Stimulated activated CD4-positive, alpha-beta T cell treated with anti-CD3 and anti-CD28 coated beads, Interleukin-12 subunit alpha, Interleukin-12 subunit beta, amount 100 ng/mL, for 4 hours (primary cell): ENCODE data around the gene NOS1AP.
"Not testable (repeated sequence)": the region's sequence is repeated elsewhere in the genome, so short reads cannot be mapped to it uniquely, and the experiment has no call there.

Source experiments
- DNase-seq: peaks from one replicate; pipeline ENCODE4 v3.0.0-alpha.2; 2020

Gene NOS1AP

DNA sequence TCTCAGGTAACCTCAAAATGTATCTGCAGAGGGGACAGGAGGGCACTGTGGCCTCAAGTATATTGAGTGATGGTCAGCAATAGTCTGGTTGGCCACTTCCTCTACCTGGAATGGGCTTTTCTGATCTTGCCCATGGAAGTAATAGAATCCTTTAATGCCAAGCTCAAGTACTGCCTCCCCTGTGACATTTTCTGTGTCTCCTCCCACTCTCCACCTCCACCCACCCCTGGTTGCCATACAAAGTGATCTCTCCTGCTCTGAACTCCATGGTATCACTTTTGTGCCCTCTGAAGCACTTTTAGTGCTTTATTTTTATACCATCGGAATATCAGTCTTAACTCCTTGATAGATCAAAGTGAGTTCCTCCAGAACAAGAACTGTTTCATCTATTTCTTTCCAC lies 9.2 kb upstream of the NOS1AP start:
- DNase-seq, result no peak

DNA sequence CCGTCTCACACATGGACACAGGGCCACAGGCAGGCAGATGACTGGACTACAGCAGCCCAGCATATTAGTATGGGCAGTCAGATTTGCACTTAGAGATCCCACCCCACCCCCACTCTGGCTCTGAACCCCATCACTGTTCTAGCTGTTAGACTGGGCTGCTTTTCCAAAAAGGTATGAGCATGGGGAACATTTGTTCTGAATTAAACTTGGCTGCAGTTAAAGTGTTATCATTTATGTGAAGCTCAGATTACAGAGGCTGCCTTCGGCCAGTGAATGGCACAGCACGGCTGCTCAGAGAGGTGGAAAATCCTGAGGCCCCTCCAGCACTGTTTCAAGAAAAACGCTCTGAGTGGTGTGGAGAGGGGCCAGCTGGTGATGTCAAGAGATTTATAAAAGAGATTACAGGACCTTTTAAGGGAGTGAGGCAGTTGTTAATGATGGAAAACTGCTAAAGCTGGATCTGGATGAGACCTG lies 6.9 kb upstream of the NOS1AP start:
- no peak for DNase-seq

DNA sequence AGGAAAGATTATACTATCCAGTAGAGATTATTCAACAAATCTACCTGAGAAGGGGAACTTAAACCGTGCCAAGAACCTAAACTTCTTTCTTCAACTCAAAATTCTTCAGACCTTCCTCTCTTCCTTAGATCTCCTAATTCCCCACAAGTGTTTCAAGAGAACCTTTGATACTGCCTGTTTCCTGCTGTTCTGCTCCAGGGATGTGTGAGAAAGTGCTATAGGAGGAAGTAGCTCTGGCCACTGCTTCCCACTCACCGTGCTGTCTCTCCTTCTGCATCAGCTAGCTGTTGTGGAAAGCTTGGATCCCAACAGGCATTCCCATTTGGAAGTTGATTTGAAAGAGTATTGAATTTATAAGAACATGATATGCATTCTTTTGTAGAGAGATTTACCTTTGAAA lies 4.5 kb upstream of the NOS1AP start:
- no peak for DNase-seq

DNA sequence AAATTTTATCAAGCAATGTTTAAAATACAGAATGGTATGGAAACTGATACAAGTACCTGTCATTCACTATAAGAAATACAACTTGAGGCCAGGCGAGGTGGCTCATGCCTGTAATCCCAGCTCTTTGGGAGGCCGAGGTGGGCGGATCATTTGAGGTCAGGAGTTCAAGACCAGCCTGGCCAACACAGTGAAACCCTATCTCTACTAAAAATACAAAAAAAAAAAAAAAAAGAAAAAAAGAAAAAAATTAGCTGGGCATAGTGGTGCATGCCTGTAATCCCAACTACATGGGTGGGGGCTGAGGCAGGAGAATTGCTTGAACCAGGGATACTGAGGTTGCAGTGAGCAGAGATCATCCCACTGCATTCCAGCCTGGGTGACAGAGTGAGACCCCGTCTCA lies 2.7 kb upstream of the NOS1AP start:
- not testable (repeated sequence) for DNase-seq

DNA sequence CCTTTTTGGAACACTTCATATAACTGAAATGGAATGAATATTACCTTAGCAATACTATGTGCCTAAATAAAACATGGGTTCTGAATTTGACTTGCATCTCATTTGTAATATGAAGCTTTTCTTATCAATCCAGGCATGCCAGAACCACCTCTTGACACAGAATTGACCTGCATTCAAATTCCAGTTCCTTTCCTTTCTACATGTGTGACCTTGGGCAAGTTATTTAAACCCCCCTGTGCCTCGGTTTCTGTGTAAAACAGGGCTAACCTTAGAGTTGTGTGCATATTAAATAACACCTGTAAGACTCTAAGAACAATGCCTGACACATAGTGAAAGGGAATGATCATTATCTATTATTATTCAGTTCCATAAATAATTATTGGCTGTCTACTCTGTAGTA lies 2.0 kb upstream of the NOS1AP start:
- no peak for DNase-seq

DNA sequence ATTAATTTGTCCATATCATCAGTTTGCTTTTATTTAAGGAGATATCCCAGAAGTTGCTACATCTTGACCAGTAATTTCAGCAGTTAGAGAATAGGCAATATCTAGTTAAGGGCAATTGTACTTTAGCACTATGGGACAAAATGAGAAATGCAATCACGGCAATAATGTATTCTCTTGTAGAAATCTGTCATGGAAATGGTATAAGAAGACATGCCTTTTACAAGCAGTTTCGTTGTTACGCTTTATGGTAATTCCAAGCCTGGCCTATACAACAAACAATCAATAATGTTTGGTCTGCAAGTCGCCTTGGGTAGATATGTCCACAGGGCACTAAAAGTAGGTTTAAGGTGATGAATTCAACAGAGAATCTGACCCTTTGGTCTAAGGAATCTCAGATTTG lies 1.2 kb upstream of the NOS1AP start:
- DNase-seq, result no peak

DNA sequence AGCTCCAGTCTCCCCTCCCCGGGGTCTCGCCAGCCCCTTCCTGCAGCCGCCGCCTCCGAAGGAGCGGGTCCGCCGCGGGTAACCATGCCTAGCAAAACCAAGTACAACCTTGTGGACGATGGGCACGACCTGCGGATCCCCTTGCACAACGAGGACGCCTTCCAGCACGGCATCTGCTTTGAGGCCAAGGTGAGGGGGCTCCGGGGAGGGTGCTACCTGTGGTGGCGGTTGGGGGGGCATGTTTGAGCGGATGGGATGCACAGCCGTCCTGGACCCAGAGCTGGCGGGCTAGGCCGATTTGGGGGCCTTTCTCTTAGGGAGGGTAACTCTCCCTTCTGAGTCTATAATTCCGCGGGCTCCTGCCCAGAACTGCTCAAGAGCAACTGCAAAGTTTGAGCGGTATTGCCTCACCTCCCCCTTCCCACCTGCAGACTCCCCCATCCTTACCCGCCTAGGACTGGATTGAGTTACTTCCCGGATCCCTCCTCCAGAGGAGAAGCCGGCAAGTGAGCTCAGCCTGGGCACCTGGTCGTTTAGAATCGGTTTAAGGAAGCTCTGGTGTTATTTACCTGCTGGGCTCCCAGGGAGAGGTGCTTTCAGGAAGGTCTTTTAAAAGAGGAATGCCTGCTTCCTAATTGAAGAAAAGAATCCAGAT lies 730 bp downstream of the NOS1AP start:
- no peak for DNase-seq

DNA sequence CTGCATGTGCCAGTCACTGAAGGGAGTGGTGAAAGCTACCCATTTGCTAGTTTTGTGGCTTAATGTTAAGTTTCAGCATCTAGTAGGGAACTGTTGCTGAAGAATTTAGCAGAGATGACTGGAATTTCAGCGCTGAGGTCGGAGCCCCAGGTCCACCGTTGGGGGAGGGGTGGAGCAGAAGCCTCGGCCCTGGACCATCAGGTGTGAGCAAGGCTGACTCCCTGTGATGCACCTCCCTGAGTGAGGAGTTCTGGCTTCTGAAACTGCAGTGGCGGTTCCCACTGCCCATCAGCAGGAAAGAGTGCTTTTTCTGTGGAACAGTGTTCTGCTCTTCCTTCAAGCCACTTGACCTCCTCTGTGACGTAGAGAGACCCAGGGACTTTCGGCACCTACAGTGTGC lies 1.3 kb downstream of the NOS1AP start:
- DNase-seq, result no peak

DNA sequence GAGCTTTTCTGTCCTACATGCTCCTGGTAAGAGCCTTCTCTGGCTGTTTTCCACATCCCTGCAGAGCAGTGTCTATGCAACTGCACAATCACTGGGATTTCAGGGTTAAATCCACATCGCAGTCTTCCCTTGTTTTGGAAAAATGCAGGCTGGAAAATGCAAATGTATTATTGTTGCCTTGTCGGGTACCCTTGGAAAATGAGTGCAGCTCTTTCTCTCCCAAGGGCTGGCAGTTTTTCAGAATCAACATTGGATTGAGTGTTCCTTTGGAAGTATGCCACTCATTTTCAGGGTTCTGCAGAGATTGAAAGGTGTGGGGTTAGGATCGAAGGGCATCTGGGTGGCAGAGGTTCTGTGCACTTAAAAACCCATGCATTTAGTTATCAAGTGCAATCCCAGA lies 3.2 kb downstream of the NOS1AP start:
- no peak for DNase-seq

DNA sequence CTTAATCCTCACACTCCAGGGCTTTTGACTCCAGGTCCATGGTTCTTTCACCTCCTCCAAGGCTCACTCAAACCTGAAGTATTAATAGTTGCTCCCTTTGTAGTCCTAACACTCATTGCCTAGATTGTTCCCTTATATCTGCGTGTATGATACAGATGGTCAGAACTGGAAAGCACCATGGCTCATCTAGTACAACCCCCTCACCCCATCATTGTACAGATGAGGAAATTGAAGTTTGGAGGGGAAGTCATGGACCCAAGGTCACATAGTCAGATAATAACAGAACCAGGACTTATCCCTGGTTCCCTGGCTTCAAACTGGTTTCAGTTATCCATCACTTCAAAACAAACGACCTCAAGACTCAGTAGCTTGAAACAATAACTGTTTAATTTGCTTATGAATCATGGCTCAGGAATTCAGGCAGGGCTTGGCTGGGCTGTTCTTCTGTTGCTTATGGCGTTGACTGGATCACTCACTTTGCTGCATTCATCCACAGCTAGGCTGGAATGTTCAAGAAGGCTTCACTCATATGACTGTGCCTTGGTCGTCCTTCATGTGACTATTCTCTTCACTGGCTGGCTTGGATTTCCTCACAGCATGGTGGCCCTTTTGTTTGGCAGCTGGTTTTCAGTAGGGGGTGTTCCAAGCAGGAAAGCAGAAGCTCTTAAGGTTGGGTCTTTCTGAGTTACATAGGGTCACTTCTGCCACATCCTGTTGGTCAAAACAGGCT lies 5.0 kb downstream of the NOS1AP start:
- no peak for DNase-seq

DNA sequence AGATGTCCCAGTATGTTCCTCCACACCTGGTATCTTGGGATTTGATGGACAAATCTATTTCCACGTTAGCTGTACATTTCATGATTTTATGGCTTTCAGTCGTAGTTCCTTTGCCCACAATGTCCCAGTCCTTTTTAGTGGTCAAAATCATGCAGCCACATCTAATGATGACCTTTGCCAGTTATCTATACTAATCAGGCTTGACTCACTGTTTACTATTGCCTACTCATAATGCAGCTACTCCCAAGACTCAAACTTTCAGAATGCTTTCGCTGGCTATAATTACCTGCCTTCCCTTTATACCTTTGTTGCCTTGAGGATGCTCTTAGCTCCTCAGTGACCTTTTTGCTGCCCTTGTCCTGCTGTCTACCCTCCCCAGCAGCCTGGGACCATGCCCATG lies 6.4 kb downstream of the NOS1AP start:
- no peak for DNase-seq

DNA sequence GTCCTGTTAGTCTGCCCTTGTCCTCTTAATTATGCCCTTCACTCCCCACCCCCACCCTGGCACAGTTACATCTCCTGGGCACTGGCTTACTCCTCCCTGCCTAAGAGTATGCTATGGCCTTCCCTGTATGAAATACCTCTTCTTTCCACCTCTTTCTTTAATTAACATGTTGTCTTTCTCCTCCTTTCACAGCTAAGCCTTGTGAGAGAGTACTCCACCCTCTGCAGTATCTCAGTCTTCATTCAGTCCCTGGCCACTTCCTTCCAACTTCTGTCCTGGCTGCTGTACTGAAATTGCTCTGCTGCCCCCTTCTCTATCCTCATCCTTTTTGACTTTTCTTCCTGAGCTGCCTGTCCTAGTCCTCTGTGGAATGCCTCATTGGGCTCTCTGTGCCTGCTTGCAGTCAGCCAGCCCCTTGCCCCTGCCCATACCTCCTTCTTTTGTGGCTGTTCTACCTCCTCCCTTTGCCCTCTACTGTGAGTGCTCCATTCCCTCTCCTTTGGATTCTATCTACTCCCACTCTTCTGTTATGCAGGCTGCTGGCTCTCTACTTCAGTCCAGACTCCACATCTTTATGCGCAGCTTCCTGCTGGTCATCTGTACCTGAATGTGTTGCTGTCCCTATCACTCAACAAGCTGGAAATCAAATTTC lies 8.3 kb downstream of the NOS1AP start:
- DNase-seq, result no peak

DNA sequence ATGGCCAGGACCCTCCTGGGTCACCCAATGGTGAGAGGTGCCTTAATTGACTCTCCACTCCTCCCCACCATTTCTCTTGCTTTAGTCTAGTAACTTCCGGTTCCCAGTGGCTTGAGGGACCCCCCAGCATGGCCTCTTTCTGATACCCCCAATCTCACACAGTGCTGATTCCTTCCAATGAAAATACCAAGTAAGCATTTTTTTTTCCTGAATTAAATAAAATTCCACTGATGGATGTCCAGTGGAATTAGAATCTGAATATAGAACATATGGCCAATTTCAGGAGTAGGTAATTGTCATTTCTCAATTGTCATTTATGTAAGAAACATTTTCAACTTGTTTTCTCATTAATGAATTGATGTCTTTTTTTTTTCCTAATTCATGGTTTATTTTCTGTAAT lies 9.5 kb downstream of the NOS1AP start:
- DNase-seq, result no peak

DNA sequence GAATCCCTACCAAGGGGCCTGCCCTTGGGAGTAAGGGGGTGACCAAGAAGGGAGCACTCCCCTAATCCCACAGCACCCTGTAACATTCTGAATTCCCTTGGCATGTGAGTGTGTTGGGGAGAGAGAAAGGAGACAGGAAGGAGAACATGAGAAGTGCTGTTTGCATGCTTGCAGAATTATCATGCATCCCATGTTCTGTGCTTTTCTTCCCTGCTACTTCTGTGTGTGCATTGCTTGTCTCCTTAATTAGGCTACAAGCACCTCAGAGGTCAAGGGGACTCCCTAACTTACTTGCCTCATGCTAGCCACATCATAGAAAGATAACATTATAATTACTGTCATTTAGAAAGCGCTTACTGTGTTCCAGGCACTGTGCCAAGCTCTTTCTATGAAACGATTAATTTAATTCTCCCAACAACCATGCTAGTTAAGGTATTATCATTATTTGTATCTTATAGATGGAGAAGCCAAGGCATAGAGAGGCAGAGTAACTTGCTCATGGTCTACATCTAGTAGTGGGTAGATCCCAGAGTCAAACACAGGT lies 11.1 kb downstream of the NOS1AP start:
- DNase-seq, result no peak

DNA sequence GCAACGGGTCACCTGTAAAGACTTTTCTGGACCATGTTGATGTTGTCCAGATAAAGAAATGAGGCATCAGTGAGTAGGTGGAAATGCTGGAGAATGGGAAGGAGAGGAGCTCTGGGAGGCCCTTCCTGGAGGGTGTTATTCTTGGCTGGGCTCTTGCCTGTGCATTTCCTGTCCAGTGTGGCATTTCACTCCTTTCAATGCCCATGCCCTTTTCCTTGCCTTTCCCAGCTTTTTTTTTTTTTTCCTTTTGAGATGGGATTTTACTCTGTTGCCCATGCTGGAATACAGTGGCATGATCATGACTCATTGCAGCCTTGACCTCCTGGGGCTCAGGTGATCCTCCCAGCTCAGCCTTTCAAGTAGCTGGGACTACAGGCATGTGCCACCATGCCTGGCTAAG lies 11.8 kb downstream of the NOS1AP start:
- DNase-seq, result no peak

DNA sequence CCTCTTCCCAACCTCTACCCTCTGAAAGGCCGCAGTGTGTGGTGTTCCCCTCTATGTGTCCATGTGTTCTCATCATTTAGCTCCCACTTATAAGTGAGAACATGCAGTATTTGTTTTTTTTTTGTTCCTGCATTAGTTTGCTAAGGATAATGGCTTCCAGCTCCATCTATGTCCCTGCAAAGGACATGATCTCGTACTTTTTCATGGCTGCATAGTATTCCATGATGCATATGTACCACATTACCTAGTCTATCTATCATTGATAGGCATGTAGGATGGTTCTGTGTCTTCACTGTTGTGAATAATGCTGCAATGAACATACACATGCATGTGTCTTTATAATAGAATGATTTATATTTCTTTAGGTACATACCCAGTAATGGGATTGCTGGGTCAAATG lies 12.6 kb downstream of the NOS1AP start:
- DNase-seq, result not testable (repeated sequence)

DNA sequence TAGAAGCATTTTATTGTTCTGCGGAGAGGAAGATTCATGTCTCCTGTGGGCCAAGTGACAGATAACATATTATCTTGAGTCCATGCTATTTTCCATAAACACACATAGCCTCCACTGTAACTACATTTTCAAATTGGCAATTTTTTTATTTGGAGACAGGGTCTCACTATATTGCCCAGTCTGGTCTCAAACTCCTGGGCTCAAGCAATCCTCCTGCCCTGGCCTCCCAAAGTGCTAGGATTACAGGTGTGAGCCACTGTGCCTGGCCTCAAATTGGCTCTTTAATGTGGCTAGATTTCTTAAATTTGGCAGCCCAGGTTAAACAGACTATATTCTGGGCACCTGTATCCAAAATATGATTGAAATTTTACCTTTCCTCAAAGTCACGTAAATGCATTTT lies 13.8 kb downstream of the NOS1AP start:
- no peak for DNase-seq

DNA sequence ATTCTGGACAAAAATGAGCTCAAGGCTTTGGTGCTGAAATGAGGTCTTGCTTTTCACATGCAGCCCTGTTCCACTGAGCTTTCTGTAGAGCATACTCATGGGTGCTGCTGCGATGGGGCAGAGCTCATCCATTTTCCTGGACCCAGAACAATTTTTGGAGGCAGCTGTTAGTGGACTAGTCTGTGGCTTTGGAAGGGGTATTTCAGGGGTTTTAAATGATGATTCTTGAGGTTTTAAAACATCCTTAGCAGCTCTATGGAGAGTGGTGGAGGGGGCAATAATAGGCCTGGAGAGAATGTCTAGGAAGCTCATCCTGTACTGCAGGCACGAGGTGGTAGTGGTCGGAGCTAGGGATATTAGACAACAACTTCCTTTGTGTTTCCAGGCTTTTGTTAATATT lies 16.5 kb downstream of the NOS1AP start:
- DNase-seq, result no peak

DNA sequence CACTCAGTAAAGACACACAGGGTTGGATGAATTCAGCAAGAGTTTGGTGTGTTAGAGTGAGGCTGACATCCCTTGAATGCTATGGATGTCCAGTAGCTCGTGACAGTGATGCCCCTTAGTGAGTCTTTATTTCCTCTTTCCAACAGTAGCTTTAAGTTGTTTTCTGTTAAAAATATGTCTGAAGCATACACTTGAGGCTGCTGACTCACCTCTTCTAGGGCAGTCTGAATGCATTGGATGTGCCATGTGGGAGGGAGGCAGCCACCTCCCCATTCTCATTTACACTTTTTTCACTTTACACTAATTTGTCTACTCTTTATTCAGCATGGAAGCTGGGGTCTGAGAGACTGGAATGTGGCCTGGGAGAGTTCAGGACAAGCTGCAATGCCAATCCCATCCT lies 17.6 kb downstream of the NOS1AP start:
- no peak for DNase-seq

DNA sequence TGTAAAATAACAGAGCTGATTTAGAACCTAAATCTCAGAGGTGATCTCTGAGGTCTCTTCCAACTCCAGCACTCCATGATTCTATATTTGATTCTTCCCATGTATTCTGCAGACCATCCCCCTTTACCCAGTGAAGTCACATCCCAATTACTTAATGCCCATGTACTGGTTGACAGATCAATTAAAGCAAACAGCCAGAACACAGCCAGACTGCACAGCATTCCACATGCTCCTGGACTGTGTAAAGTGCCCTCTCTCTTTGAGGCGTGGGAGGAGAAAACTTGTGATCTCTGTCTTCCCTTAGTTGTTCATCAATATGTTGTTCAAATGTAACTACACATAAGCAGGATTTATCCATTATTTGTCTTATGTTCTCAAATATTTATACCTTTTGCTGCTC lies 18.1 kb downstream of the NOS1AP start:
- no peak for DNase-seq

DNA sequence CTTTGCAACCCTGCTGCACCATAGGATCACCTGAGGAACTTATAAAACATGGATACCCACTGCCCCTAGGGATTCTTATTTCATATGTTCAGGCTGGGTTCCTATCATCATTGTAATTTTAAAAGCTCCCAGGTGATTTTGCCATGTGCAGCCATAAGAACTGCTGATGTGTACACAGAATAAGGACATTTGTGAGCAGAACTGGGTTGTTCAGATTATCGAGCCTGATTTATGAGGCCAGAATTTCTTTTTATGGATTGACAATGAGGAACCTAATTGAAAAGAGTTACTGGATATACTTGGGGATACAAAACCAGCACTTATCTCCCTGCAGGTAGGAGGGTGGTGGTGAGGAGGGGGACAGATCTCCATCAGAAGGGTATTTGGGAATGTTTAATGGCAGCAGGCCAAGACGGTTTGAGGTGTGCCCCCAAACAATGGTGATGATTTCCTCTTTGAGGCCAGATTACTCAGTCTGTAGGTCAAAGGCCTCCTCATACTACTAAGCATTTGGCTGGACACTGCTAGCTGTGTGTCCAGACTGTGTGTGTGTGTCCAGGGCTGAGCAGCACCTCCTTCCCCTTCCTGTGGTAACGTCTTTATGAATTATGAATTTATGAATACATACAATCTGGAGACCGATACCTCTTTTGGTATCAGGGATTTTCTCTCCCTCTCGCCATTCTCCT lies 18.9 kb downstream of the NOS1AP start:
- DNase-seq, result no peak

DNA sequence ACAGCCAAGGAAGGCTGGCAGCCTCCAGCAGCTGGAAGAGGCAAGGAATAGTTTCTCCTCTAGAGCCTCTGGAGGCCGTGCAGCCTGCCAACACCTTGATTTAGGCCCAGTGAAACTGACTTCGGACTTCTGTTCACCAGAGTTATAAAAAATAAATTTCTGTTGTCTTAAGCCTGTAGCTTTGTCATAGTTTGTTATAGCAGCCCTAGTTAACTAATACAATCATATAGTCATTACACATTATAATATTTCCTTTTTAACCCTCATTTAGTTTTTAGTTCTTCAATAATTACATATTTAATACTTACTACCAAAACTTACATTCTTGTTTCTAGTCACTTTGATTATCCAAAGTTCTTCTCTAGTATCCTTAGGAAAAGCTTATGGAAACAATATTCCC lies 20.3 kb downstream of the NOS1AP start:
- DNase-seq, result no peak

DNA sequence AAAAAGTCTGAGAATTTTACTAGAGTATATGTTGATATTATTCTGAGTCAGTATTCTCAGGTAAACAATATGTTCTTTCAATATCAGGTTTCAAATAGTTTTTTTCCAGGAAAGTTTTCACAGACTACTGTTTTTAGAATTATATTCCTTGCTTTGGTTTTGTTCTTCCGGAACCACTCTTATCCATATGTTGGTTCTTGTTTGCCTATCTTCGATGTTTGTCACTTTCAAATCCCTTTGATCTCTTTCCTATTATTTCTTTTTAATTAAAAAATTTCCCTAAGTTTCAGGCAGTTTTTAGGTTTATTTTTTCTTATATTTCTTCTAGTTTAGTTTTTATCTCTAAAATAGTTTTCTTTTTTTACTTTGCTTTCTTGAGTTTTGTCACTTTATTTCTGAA lies 20.9 kb downstream of the NOS1AP start:
- no peak for DNase-seq
